Cardiac fibroblast (primary cell): ENCODE results near the gene DNAH17.

ENCODE experiments used
- DNase-seq, 2 donors: peaks; one replicate each; pipeline versions ENCODE4 v3.0.0 to v3.0.0-alpha.2; 2010; ENCODE audit warnings: low read depth in 2 of 2
- H3K4me3 ChIP-seq, 2 donors: replicated peaks in 1 of 2; 1 replicate in 1 of 2; 2 replicates in 1 of 2; pipeline ENCODE4 v1.5.1; 2011; ENCODE audit warnings: low read depth in 2 of 2, low read length in 2 of 2, mild to moderate bottlenecking in 2 of 2, moderate library complexity in 1 of 2
- CTCF ChIP-seq: IDR thresholded peaks from one replicate; pipeline ENCODE4 v1.5.1; 2011; ENCODE audit warnings: low read depth, mild to moderate bottlenecking, low read length, inconsistent platforms

The DNAH17 gene

GRCh38 chr17:78619334-78619733, 42.1 kb upstream of the DNAH17 start:
- TF ChIP-seq CTCF: no peak
- no peak for DNase-seq
- H3K4me3 ChIP-seq: no peak overlapping the region

GRCh38 chr17:78618264-78619066, 41.3 kb upstream of the DNAH17 start:
- no peak for TF ChIP-seq CTCF
- no peak overlapping the region for H3K4me3 ChIP-seq
- DNase-seq: peak; percentile 29 to 51

- no peak for TF ChIP-seq CTCF
- DNase-seq: no peak
Measured at GRCh38 chr17:78617511-78618061, 40.4 kb upstream of the DNAH17 start.

GRCh38 chr17:78616946-78617345, 39.8 kb upstream of the DNAH17 start:
- DNase-seq: no peak
- H3K4me3 ChIP-seq: no peak overlapping the region
- no peak for TF ChIP-seq CTCF

More at GRCh38 chr17:78617511-78618061, 40.4 kb upstream of the DNAH17 start:
- H3K4me3 ChIP-seq: no peak overlapping the region

- H3K4me3 ChIP-seq: no peak overlapping the region
- no peak for TF ChIP-seq CTCF
- DNase-seq: no peak
Measured at GRCh38 chr17:78615631-78616030, 38.4 kb upstream of the DNAH17 start.

- TF ChIP-seq CTCF: no peak
- no peak for DNase-seq
- no peak overlapping the region for H3K4me3 ChIP-seq
Measured at GRCh38 chr17:78613416-78613815, 36.2 kb upstream of the DNAH17 start.
